Measurements from ENCODE around the gene LMF1.

- TF ChIP-seq CTCF (IDR thresholded peaks at IDR 0.05) (no peak), ZFX (IDR thresholded peaks at IDR 0.05; ENCODE audit: borderline replicate concordance) (no peak)
These were observed 31.5 kb downstream of the LMF1 start for GRCh38 chr16:939311-939710.
